Ovary (tissue), 9 donors: ENCODE results near the gene RPL10A. TPM values are rescaled to one million over a fixed set of nuclear protein-coding genes. Genes with fewer than 3 reads are reported as not detected.

Source experiments
- DNase-seq, 5 donors: peaks; one replicate each; pipeline ENCODE4 v3.0.0-alpha.2; 2019 to 2020
- H3K27ac ChIP-seq, 2 donors: fragments of 200-600 bp; one replicate each; pipeline versions ENCODE4 v1.5.1 to v1.8.0; 2019 to 2022
- H3K27me3 ChIP-seq: fragments of 200-600 bp; one replicate; pipeline ENCODE4 v1.8.0; 2022
- H3K36me3 ChIP-seq: fragments of 200-600 bp; sonication (generic); one replicate; pipeline ENCODE4 v1.5.1; 2019
- H3K4me1 ChIP-seq: one replicate; pipeline ENCODE4 v1.8.1; 2013; ENCODE audit warnings: mild to moderate bottlenecking, moderate library complexity; ENCODE audit not compliant: insufficient read depth
- H3K4me3 ChIP-seq: fragments of 200-600 bp; sonication (generic); one replicate; pipeline ENCODE4 v1.5.1; 2017
- H3K9me3 ChIP-seq, 2 donors: fragments of 200-600 bp in 1 of 2; sonication (generic) in 1 of 2; one replicate each; pipeline versions ENCODE4 v1.5.1 to v1.8.1; 2013 to 2019; ENCODE audit warnings: mild to moderate bottlenecking in 1 of 2, moderate library complexity in 1 of 2
- CTCF ChIP-seq, 3 donors: fragments of 450-650 bp in 2 of 3; fragments of 200-600 bp in 1 of 3; IDR thresholded peaks; one replicate each; pipeline versions ENCODE4 v1.5.1 to v1.8.0; 2016 to 2022; ENCODE audit warnings: antibody characterized with exemption in 3 of 3, mild to moderate bottlenecking in 1 of 3
- EP300 ChIP-seq: sonication (generic); formaldehyde crosslinking; IDR thresholded peaks from one replicate; pipeline ENCODE4 v1.6.1; 2017; ENCODE audit warnings: antibody characterized with exemption
- POLR2A ChIP-seq: fragments of 450-650 bp; IDR thresholded peaks from one replicate; pipeline ENCODE4 v1.6.1; 2017; ENCODE audit warnings: antibody characterized with exemption, mild to moderate bottlenecking, moderate library complexity
- WGBS, 3 donors: extraction: QIAGEN DNeasy Blood & Tissue Kit in 1 of 3; methylation state at CpG; one replicate each; pipeline versions ENCODE4 v1.1.5 to v1.1.7; 2013 to 2017; 5-methylcytosine and 5-hydroxymethylcytosine counted together
- intact Hi-C, 4 donors: fragments of 100-400 bp; cut with DNase I; formaldehyde crosslinking; loops; one replicate each; pipeline versions ENCODE4 v1.11.0 to v1.15.1; 2022 to 2023
- polyA plus RNA-seq, 2 donors: library from polyadenylated mRNA; stranded (reverse); fragments of 200-250 nt in 1 of 2; fragments of 350-450 nt in 1 of 2; fragmentation: Illumina TruSeq in 1 of 2; extraction: RNeasy Lipid Tissue Mini Kit (QIAGEN cat#74804) in 1 of 2; gene quantifications; one replicate each; pipeline ENCODE4 v1.2.3, GENCODE V29; 2013 to 2014
- total RNA-seq, 7 donors: library from RNA; depleted of rRNA in 2 of 7; stranded (reverse); fragments of >200 nt in 2 of 7; fragmentation: NEBNext Ultra II Directional in 3 of 7; extraction: Animal tissue kit (Norgen Biotek cat#: 25700) in 3 of 7; gene quantifications; one replicate each; pipeline versions ENCODE4 v1.1.0 to v1.2.4, GENCODE V29; 2016 to 2023
- donor health status: DM: no; HTN: no; CAD: no; lungs with moderate emphysema.
- donor health status: DM: no; HTN: no; CAD: no.
- donor health status: Bipolar disorder and iron deficiency.
- donor health status: DM: yes; HTN: yes; CAD: no.
- donor health status: DM: no; HTN: no; CAD: no.
- donor health status: DM: yes; HTN: yes; CAD: no.

RPL10A gene
- total and polyA plus RNA-seq, 9 donors = 2,596 to 5,052 (median 3,198) TPM

- 20 to 22% (median 22%) methylated on average over 3 of the region's 3 CpGs for WGBS, 3 donors
- DNase-seq = no peak
- Histone ChIP-seq H3K27ac (no peak overlapping the region), H3K27me3 (no peaks in the 10 kb centered on the region), H3K4me3 (no peak overlapping the region), H3K9me3 (no peaks in the 10 kb centered on the region), H3K36me3 (no peaks in the 10 kb centered on the region), H3K4me1 (no peaks in the 10 kb centered on the region)
- intact Hi-C loops = no loop called here
- TF ChIP-seq EP300 = no peak
Observed at GRCh38 chr6:35425284-35425683, 42.9 kb upstream of the RPL10A start.

GRCh38 chr6:35426074-35426473, 42.1 kb upstream of the RPL10A start:
- Histone ChIP-seq H3K9me3 (no peaks in the 10 kb centered on the region), H3K4me3 (no peak overlapping the region), H3K27ac (no peak overlapping the region), H3K27me3 (no peaks in the 10 kb centered on the region), H3K4me1 (no peaks in the 10 kb centered on the region), H3K36me3 (no peaks in the 10 kb centered on the region)
- WGBS, 3 donors = 80 to 86% (median 80%) methylated on average over 8 of the region's 8 CpGs
- no peak for TF ChIP-seq POLR2A
- TF ChIP-seq CTCF (IDR thresholded peaks at IDR 0.05) = no peak
- TF ChIP-seq EP300 = no peak
- intact Hi-C loops = no loop called here
- no peak for DNase-seq

GRCh38 chr6:35427435-35427834, 40.8 kb upstream of the RPL10A start:
- Histone ChIP-seq H3K9me3 (no peaks in the 10 kb centered on the region), H3K36me3 (no peaks in the 10 kb centered on the region), H3K27me3 (no peaks in the 10 kb centered on the region), H3K27ac (no peak overlapping the region), H3K4me3 (no peak overlapping the region), H3K4me1 (no peaks in the 10 kb centered on the region)
- no peak for TF ChIP-seq POLR2A
- TF ChIP-seq CTCF (IDR thresholded peaks at IDR 0.05) = no peak
- DNase-seq = no peak
- intact Hi-C loops = no loop called here
- 90 to 100% (median 94%) methylated on average over 3 to 5 of the region's 5 CpGs for WGBS, 3 donors

- no peaks in the 10 kb centered on the region for H3K27me3 ChIP-seq
- H3K4me1 ChIP-seq = no peaks in the 10 kb centered on the region
- no peaks in the 10 kb centered on the region for H3K9me3 ChIP-seq
- 56 to 77% (median 74%) methylated on average over 8 to 9 of the region's 9 CpGs for WGBS, 3 donors
- H3K27ac ChIP-seq = no peak overlapping the region
- H3K4me3 ChIP-seq = no peak overlapping the region
- TF ChIP-seq CTCF (IDR thresholded peaks at IDR 0.05) (no peak), POLR2A (no peak), EP300 (no peak)
- no peaks in the 10 kb centered on the region for H3K36me3 ChIP-seq
- intact Hi-C loops = no loop called here
- DNase-seq = no peak
Observed at GRCh38 chr6:35427851-35428321, 40.3 kb upstream of the RPL10A start.

- no peaks in the 10 kb centered on the region for H3K4me1 ChIP-seq
- intact Hi-C loops = no loop called here
- no peaks in the 10 kb centered on the region for H3K9me3 ChIP-seq
- TF ChIP-seq EP300 = no peak
- TF ChIP-seq CTCF (IDR thresholded peaks at IDR 0.05) = no peak
- no peak for TF ChIP-seq POLR2A
- WGBS, 3 donors = 86 to 91% (median 87%) methylated on average over 10 of the region's 10 CpGs
- no peak overlapping the region for H3K27ac ChIP-seq
- no peaks in the 10 kb centered on the region for H3K36me3 ChIP-seq
- no peaks in the 10 kb centered on the region for H3K27me3 ChIP-seq
- DNase-seq = no peak
- no peak overlapping the region for H3K4me3 ChIP-seq
Observed at GRCh38 chr6:35428421-35429149, 39.6 kb upstream of the RPL10A start.
